Measurements from ENCODE around the gene EVA1C.

DNA sequence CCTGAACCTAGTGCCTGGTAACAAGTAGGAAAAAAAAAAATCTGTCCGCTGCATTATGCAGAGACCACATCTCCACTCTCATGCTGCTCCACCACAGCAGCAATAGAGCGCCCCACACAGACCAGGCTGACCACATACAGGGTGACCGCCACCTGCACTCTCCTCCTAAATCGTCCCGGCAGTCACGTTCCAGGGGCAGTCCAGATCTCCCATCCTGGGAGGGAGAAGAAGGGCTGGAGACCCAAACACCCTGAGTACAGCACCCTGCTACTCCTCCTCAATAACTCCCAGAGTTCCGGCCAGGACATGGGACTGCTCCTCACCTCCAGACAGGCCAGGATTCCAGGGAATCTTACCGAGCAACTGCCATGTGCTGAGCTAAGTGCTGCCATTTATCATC, 35.0 kb upstream of the EVA1C start:
- TF ChIP-seq, protein P1, sequence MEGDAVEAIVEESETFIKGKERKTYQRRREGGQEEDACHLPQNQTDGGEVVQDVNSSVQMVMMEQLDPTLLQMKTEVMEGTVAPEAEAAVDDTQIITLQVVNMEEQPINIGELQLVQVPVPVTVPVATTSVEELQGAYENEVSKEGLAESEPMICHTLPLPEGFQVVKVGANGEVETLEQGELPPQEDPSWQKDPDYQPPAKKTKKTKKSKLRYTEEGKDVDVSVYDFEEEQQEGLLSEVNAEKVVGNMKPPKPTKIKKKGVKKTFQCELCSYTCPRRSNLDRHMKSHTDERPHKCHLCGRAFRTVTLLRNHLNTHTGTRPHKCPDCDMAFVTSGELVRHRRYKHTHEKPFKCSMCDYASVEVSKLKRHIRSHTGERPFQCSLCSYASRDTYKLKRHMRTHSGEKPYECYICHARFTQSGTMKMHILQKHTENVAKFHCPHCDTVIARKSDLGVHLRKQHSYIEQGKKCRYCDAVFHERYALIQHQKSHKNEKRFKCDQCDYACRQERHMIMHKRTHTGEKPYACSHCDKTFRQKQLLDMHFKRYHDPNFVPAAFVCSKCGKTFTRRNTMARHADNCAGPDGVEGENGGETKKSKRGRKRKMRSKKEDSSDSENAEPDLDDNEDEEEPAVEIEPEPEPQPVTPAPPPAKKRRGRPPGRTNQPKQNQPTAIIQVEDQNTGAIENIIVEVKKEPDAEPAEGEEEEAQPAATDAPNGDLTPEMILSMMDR (IDR thresholded peaks at IDR 0.05; ENCODE audit: poor library complexity): no peak
- TF ChIP-seq EZH2 (IDR thresholded peaks at IDR 0.05; ENCODE audit: borderline replicate concordance) (no peak), EZH2phosphoT487 (IDR thresholded peaks at IDR 0.05; ENCODE audit: low read depth, severe bottlenecking, unreplicated experiment) (no peak)
